HepG2 (cell line): ENCODE data around the gene APOBEC3H. TPM values are rescaled to one million over a fixed set of nuclear protein-coding genes. Genes with fewer than 3 reads are reported as not detected.

Experiments used
- ATAC-seq: fragments of 200-7000 bp; cut with Tn5 transposase; 3 replicates; pipeline ENCODE4 v1.9.1; 2020; ENCODE audit warnings: mild to moderate bottlenecking, moderate library complexity
- BruUV-seq: library from RNA; stranded (reverse); fragments of 400-500 nt; replicated peaks from 2 replicates; lab custom pipeline; 2021; lab: Mats Ljungman, UMichigan
- CTCF ChIA-PET: fragments of 300-600 bp; formaldehyde crosslinking; extraction: SDS; loops from one replicate; lab custom pipeline; 2021; ENCODE audit warnings: low total read pairs, inconsistent platforms, low intra/inter-chr PET ratio; lab: Yijun Ruan, JAX
- POLR2A ChIA-PET: fragments of 350-600 bp; sonication (Branson Sonifier 250); formaldehyde crosslinking; loops from one replicate; lab custom pipeline; 2020; ENCODE audit warnings: antibody characterized with exemption, inconsistent platforms; lab: Yijun Ruan, JAX
- DNase-seq: peaks from one replicate; pipeline ENCODE4 v3.0.0-alpha.2; 2015; ENCODE audit warnings: low spot score
- FAIRE-seq: peaks from 3 replicates; lab custom pipeline; 2011; peaks lifted over from hg19 to GRCh38; lab: Jason Lieb, UNC
- H2AFZ ChIP-seq: one replicate; pipeline ENCODE4 v1.6.1; 2011; ENCODE audit warnings: low read length, inconsistent platforms
- H3K27ac ChIP-seq: fragments of 300-600 bp; 3 replicates; pipeline ENCODE4 v1.8.0; 2011; ENCODE audit warnings: mixed run types, mild to moderate bottlenecking, mixed read lengths, low read length, inconsistent platforms; ENCODE audit not compliant: insufficient read depth; ENCODE audit errors: extremely low read length
- H3K27me3 ChIP-seq, 2 experiments: fragments of 200-600 bp in 1 of 2; 2 replicates in 1 of 2; 3 replicates in 1 of 2; pipeline versions ENCODE4 v1.6.0 to v1.8.0; 2011; ENCODE audit warnings: low read length in 2 of 2, mild to moderate bottlenecking in 2 of 2, moderate library complexity in 2 of 2, inconsistent platforms in 1 of 2; ENCODE audit not compliant: insufficient read depth in 2 of 2, control insufficient read depth in 1 of 2
- H3K36me3 ChIP-seq, 2 experiments: fragments of 200-600 bp in 1 of 2; replicated peaks in 1 of 2; 2 replicates in 1 of 2; 3 replicates in 1 of 2; pipeline versions ENCODE4 v1.5.1 to v1.8.0; 2011; ENCODE audit warnings: low read length in 2 of 2, inconsistent platforms in 1 of 2; ENCODE audit not compliant: insufficient read depth in 2 of 2, control insufficient read depth in 1 of 2
- H3K4me1 ChIP-seq: 2 replicates; pipeline ENCODE4 v1.5.1; 2012; ENCODE audit warnings: low read length, inconsistent platforms; ENCODE audit not compliant: insufficient read depth
- H3K4me2 ChIP-seq: 2 replicates; pipeline ENCODE4 v1.6.0; 2011; ENCODE audit warnings: low read depth, low read length, inconsistent platforms
- H3K4me3 ChIP-seq, 3 experiments: fragments of 200-600 bp in 1 of 3; sonication (generic), shearing (Covaris generic) in 1 of 3; replicated peaks in 1 of 3; 2 replicates each; pipeline ENCODE4 v1.5.1; 2011 to 2016; ENCODE audit warnings: low read length in 3 of 3, inconsistent platforms in 2 of 3, low read depth in 2 of 3, mild to moderate bottlenecking in 2 of 3, control low read depth in 1 of 3, mixed read lengths in 1 of 3; ENCODE audit not compliant: insufficient read depth in 1 of 3
- H3K79me2 ChIP-seq: one replicate; pipeline ENCODE4 v1.6.1; 2011; ENCODE audit warnings: low read length, inconsistent platforms; ENCODE audit not compliant: insufficient read depth
- H3K9ac ChIP-seq: 2 replicates; pipeline ENCODE4 v1.6.0; 2011; ENCODE audit warnings: mild to moderate bottlenecking, low read depth, low read length, inconsistent platforms; ENCODE audit not compliant: insufficient read depth
- H3K9me3 ChIP-seq: 2 replicates; pipeline ENCODE4 v1.5.1; 2012; ENCODE audit warnings: mild to moderate bottlenecking, low read length
- H4K20me1 ChIP-seq: 2 replicates; pipeline ENCODE4 v1.6.0; 2011; ENCODE audit warnings: inconsistent platforms, mild to moderate bottlenecking, low read length, moderate library complexity; ENCODE audit not compliant: insufficient read depth
- CREB1 ChIP-seq, 2 experiments: fragments of 450-650 bp in 1 of 2; IDR thresholded peaks; 2 replicates each; pipeline ENCODE4 v1.6.1; 2016 to 2017; ENCODE audit warnings: control low read depth in 1 of 2, mild to moderate bottlenecking in 1 of 2, missing compliant biosample characterization in 1 of 2, missing genetic modification characterization in 1 of 2
- ELF3 ChIP-seq: IDR thresholded peaks from 2 replicates; pipeline ENCODE4 v1.6.1; 2016; ENCODE audit warnings: missing genetic modification reagents, missing compliant biosample characterization
- HINFP ChIP-seq: sonication (generic); formaldehyde crosslinking; IDR thresholded peaks from 2 replicates; pipeline ENCODE4 v1.4.0; 2020; ENCODE audit warnings: low read depth, mild to moderate bottlenecking, missing genetic modification reagents
- HOXD1 ChIP-seq: sonication (generic); formaldehyde crosslinking; IDR thresholded peaks from 2 replicates; pipeline ENCODE4 v1.5.0; 2020; ENCODE audit warnings: missing genetic modification reagents
- KAT7 ChIP-seq: IDR thresholded peaks from 2 replicates; pipeline ENCODE4 v1.6.1; 2018; ENCODE audit warnings: borderline replicate concordance, missing compliant biosample characterization
- NKX3-1 ChIP-seq: sonication (generic); formaldehyde crosslinking; IDR thresholded peaks from 2 replicates; pipeline ENCODE4 v1.5.0; 2020; ENCODE audit warnings: missing genetic modification reagents
- ZNF24 ChIP-seq: fragments of 450-650 bp; IDR thresholded peaks from 2 replicates; pipeline ENCODE4 v1.6.1; 2017; ENCODE audit warnings: antibody characterized with exemption, mild to moderate bottlenecking
- WGBS: methylation state at CpG from one replicate; pipeline ENCODE4 v1.1.6; 2017; ENCODE audit warnings: low lambda C conversion rate; 5-methylcytosine and 5-hydroxymethylcytosine counted together
- in situ Hi-C: cut with HindIII; loops from 2 replicates; pipeline ENCODE4 v1.10.0; 2017; ENCODE audit warnings: low pct_unique_long_range_greater_than_20kb; ENCODE audit not compliant: extremely low pct_ligation_motif_present
- intact Hi-C: fragments of 100-400 bp; cut with micrococcal nuclease; formaldehyde crosslinking; loops from one replicate; pipeline ENCODE4 v1.10.0; 2022; ENCODE audit not compliant: unreplicated experiment
- polyA plus RNA-seq, 8 experiments: library from polyadenylated mRNA; depleted of rRNA in 3 of 8; stranded (reverse) in 7 of 8; unstranded in 1 of 8; fragments of >200 nt; fragmentation: Illumina TruSeq in 4 of 8; extraction: Trizol in 4 of 8; gene quantifications; 2 replicates each; pipeline versions ENCODE4 v1.2.1 to v1.2.3, GENCODE V29; 2011 to 2016; ENCODE audit warnings: low read depth in 4 of 8, missing spikeins in 1 of 8, mixed read lengths in 1 of 8; ENCODE audit not compliant: insufficient read depth in 1 of 8
- total RNA-seq, 5 experiments: library from RNA; depleted of rRNA; stranded (reverse); fragments of >200 nt; fragmentation: Illumina TruSeq; extraction: Trizol; gene quantifications; 2 replicates each; pipeline ENCODE4 v1.2.3, GENCODE V29; 2016; ENCODE audit warnings: low read depth in 1 of 5
- TF ChIP-seq, protein P1 (sequence below): sonication (generic); formaldehyde crosslinking; IDR thresholded peaks from 2 replicates; pipeline ENCODE4 v1.4.0; 2020; ENCODE audit warnings: missing genetic modification reagents, borderline replicate concordance
- TF ChIP-seq, protein P2 (sequence below): sonication (generic); formaldehyde crosslinking; IDR thresholded peaks from 2 replicates; pipeline ENCODE4 v1.5.0; 2020; ENCODE audit warnings: mild to moderate bottlenecking, missing genetic modification reagents, borderline replicate concordance

The APOBEC3H gene
- total and polyA plus RNA-seq, 2 of the 13 experiments (the other 11 are each of a cell fraction or from before 2014, with no cell fraction given), result 0.18 to 0.31 TPM

GRCh38 chr22:39123751-39124581, 26.9 kb downstream of the APOBEC3H start:
- CTCF ChIA-PET, result no interaction called here
- H2AFZ ChIP-seq, result no peak overlapping the region
- H3K4me1 ChIP-seq, result peaks cover 7% of the 10 kb centered on the region
- POLR2A ChIA-PET, result no interaction called here
- H3K27ac ChIP-seq, result no peak overlapping the region
- intact Hi-C loops (no loop called here), in situ Hi-C loops (loop anchor here (10.0 kb wide), 1 partner anchor 249 kb away; the partner anchor contains the start of gene CBX6)
- DNase-seq (no peak), ATAC-seq (peak; percentile 36; the same call in 1 of the 3 replicates), FAIRE-seq (no peak)
- no peak overlapping the region for H3K4me3 ChIP-seq
- no peaks in the 10 kb centered on the region for H4K20me1 ChIP-seq
- H3K4me2 ChIP-seq, result no peak overlapping the region; the same call in 1 of the 2 replicates
- WGBS, result 12% methylated on average over 21 of the region's 33 CpGs
- TF ChIP-seq, protein P1, sequence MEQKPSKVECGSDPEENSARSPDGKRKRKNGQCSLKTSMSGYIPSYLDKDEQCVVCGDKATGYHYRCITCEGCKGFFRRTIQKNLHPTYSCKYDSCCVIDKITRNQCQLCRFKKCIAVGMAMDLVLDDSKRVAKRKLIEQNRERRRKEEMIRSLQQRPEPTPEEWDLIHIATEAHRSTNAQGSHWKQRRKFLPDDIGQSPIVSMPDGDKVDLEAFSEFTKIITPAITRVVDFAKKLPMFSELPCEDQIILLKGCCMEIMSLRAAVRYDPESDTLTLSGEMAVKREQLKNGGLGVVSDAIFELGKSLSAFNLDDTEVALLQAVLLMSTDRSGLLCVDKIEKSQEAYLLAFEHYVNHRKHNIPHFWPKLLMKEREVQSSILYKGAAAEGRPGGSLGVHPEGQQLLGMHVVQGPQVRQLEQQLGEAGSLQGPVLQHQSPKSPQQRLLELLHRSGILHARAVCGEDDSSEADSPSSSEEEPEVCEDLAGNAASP (CRISPR knock-in tag), result no peak
- TF ChIP-seq CREB1 (IDR thresholded peaks at IDR 0.05), result no peak
- TF ChIP-seq CREB1 (CRISPR knock-in tag; IDR thresholded peaks at IDR 0.05), result no peak
- TF ChIP-seq, protein P2, sequence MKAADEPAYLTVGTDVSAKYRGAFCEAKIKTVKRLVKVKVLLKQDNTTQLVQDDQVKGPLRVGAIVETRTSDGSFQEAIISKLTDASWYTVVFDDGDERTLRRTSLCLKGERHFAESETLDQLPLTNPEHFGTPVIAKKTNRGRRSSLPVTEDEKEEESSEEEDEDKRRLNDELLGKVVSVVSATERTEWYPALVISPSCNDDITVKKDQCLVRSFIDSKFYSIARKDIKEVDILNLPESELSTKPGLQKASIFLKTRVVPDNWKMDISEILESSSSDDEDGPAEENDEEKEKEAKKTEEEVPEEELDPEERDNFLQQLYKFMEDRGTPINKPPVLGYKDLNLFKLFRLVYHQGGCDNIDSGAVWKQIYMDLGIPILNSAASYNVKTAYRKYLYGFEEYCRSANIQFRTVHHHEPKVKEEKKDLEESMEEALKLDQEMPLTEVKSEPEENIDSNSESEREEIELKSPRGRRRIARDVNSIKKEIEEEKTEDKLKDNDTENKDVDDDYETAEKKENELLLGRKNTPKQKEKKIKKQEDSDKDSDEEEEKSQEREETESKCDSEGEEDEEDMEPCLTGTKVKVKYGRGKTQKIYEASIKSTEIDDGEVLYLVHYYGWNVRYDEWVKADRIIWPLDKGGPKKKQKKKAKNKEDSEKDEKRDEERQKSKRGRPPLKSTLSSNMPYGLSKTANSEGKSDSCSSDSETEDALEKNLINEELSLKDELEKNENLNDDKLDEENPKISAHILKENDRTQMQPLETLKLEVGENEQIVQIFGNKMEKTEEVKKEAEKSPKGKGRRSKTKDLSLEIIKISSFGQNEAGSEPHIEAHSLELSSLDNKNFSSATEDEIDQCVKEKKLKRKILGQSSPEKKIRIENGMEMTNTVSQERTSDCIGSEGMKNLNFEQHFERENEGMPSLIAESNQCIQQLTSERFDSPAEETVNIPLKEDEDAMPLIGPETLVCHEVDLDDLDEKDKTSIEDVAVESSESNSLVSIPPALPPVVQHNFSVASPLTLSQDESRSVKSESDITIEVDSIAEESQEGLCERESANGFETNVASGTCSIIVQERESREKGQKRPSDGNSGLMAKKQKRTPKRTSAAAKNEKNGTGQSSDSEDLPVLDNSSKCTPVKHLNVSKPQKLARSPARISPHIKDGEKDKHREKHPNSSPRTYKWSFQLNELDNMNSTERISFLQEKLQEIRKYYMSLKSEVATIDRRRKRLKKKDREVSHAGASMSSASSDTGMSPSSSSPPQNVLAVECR, result no peak
- no peak for TF ChIP-seq KAT7 (CRISPR knock-in tag)
- no peak for TF ChIP-seq HINFP (CRISPR knock-in tag)
- TF ChIP-seq HOXD1 (CRISPR knock-in tag), result no peak
- no peak for TF ChIP-seq ELF3 (CRISPR knock-in tag)
- no peak for TF ChIP-seq ZNF24
- TF ChIP-seq NKX3-1 (CRISPR knock-in tag), result no peak
- no peaks in the 10 kb centered on the region for H3K79me2 ChIP-seq
- no peak overlapping the region for H3K9ac ChIP-seq
- no peaks in the 10 kb centered on the region for H3K36me3 ChIP-seq
- BruUV-seq, result no TSS peak
- H3K27me3 ChIP-seq, result peaks cover 1 to 2% of the 10 kb centered on the region in 2 experiments; a peak in 1 of 5 replicates
- no peaks in the 10 kb centered on the region for H3K9me3 ChIP-seq
